ENCODE results near the gene SLC45A2.
"Not testable (repeated sequence)": the region's sequence is repeated elsewhere in the genome, so short reads cannot be mapped to it uniquely, and the experiment has no call there.

Gene SLC45A2

GRCh38 chr5:33921002-33921401 is 63.5 kb downstream of the SLC45A2 start:
- DNase-seq (ENCODE audit: low read depth) = no peak

DNA sequence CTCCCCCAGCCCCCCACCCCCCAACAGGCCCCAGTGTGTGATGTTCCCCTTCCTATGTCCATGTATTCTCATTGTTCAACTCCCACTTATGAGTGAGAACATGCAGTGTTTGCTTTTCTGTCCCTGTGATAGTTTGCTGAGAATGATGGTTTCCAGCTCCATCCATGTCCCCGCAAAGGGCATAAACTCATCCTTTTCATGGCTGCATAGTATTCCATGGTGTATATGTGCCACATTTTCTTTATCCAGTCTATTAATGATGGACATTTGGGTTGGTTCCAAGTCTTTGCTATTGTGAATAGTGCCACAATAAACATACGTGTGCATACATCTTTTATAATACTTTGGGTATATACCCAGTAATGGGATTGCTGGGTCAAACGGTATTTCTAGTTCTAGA is 69.6 kb downstream of the SLC45A2 start:
- DNase-seq (ENCODE audit: low read depth) = not testable (repeated sequence)

GRCh38 chr5:33906248-33906647 is 78.2 kb downstream of the SLC45A2 start:
- DNase-seq (ENCODE audit: low read depth) = not testable (repeated sequence)

GRCh38 chr5:33905381-33905780 is 79.1 kb downstream of the SLC45A2 start:
- DNase-seq (ENCODE audit: low read depth) = no peak

DNA sequence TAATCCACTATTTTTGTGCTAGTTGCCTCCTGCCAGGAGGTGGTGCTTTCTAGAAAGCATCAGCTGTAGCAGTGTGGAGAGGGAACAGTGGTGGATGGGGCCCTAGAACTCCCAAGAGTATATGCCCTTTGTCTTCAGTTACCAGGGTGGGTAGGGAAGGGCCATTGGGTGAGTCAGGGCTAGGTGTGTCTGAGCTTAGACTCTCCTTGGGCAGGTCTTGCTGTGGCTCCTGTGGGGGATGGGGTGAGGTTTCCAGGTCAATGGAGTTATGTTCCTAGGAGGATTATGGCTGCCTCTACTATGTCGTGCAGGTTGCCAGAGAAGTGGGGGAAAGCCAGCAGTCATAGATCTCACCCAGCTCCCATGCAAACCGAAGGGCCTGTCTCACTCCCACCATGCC is 81.4 kb downstream of the SLC45A2 start:
- DNase-seq (ENCODE audit: low read depth) = no peak

DNA sequence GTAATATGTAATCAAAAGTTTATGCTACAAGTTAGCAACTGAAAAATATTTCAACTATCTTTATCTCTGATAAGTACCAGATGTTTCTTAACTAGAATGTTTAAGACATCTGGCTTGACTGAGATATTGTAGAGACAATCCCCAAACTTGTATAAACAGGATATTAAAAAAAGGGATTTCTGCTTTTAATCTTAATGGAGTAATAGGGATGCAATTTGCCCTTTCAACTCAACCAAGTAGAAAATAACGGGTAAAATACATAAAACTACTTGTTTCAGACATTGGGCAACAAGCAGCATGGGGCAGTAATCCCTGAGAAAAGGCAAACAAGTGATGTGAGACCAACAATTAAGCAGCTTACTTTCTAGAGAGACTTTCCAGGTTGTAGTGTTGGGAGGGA is 83.3 kb downstream of the SLC45A2 start:
- DNase-seq (ENCODE audit: low read depth) = no peak
